ENCODE results near the gene KLHL40.

GRCh38 chr3:42697289-42698051 is 12.1 kb downstream of the KLHL40 start:
- no peak for TF ChIP-seq POLR2A (IDR thresholded peaks at IDR 0.05; ENCODE audit: low read length)
- TF ChIP-seq GATA1 (IDR thresholded peaks at IDR 0.05; ENCODE audit: low read depth, low read length) = no peak

All from erythroblast (primary cell).